CD4-positive, CD25-positive, alpha-beta regulatory T cell (primary cell): ENCODE measurements around the gene TRIM8. TPM values are rescaled to one million over a fixed set of nuclear protein-coding genes. Genes with fewer than 3 reads are reported as not detected.

Source experiments
- ATAC-seq, 2 donors: fragments of 150-1000 bp; cut with Tn5 transposase; one replicate each; pipeline ENCODE4 v1.10.0; 2021; ENCODE audit warnings: low read depth in 2 of 2, moderate number of reproducible peaks in 2 of 2, moderate library complexity in 1 of 2
- DNase-seq, 3 donors: peaks; one replicate each; pipeline versions ENCODE4 v3.0.0 to v3.0.0-alpha.2; 2012 to 2022; ENCODE audit warnings: mixed read lengths in 1 of 3
- H3K27ac ChIP-seq: one replicate; pipeline ENCODE4 v1.7.0; 2013; ENCODE audit warnings: mild to moderate bottlenecking, low read length; ENCODE audit not compliant: insufficient read depth, poor library complexity, severe bottlenecking
- H3K27me3 ChIP-seq: one replicate; pipeline ENCODE4 v1.7.0; 2013; ENCODE audit warnings: low read length; ENCODE audit not compliant: control insufficient read depth, insufficient read depth
- H3K36me3 ChIP-seq: one replicate; pipeline ENCODE4 v1.7.0; 2013; ENCODE audit warnings: mild to moderate bottlenecking, low read length, moderate library complexity; ENCODE audit not compliant: control insufficient read depth, insufficient read depth
- H3K4me1 ChIP-seq: 2 replicates; pipeline ENCODE4 v1.7.0; 2013; ENCODE audit warnings: mild to moderate bottlenecking, low read length; ENCODE audit not compliant: insufficient read depth, control insufficient read depth, poor library complexity, severe bottlenecking
- H3K4me3 ChIP-seq: one replicate; pipeline ENCODE4 v1.7.0; 2013; ENCODE audit warnings: low read depth, mild to moderate bottlenecking, low read length, moderate library complexity
- H3K9me3 ChIP-seq, 2 experiments: 1 replicate in 1 of 2; 2 replicates in 1 of 2; pipeline ENCODE4 v1.7.0; 2013; ENCODE audit warnings: low read length in 2 of 2, mild to moderate bottlenecking in 1 of 2, moderate library complexity in 1 of 2; ENCODE audit not compliant: control insufficient read depth in 2 of 2
- H3K27ac Mint-ChIP-seq, 3 donors: one replicate each; pipeline ENCODE4 v1.8.0; 2020 to 2022; ENCODE audit warnings: mild to moderate bottlenecking in 3 of 3, mixed read lengths in 3 of 3, moderate library complexity in 2 of 3
- H3K27me3 Mint-ChIP-seq: one replicate; pipeline ENCODE4 v1.8.0; 2022; ENCODE audit warnings: mild to moderate bottlenecking, mixed read lengths
- H3K36me3 Mint-ChIP-seq: one replicate; pipeline ENCODE4 v1.8.0; 2020; ENCODE audit warnings: mixed read lengths
- H3K4me1 Mint-ChIP-seq, 4 donors: one replicate each; pipeline ENCODE4 v1.8.0; 2020 to 2022; ENCODE audit warnings: mixed read lengths in 4 of 4, mild to moderate bottlenecking in 1 of 4
- H3K4me3 Mint-ChIP-seq, 4 donors: one replicate each; pipeline ENCODE4 v1.8.0; 2020 to 2022; ENCODE audit warnings: mild to moderate bottlenecking in 4 of 4, mixed read lengths in 4 of 4, moderate library complexity in 3 of 4
- H3K9me3 Mint-ChIP-seq, 7 donors: one replicate each; pipeline ENCODE4 v1.8.0; 2020 to 2022; ENCODE audit warnings: mixed read lengths in 7 of 7, mild to moderate bottlenecking in 3 of 7, moderate library complexity in 2 of 7
- polyA plus RNA-seq, 4 donors: library from polyadenylated mRNA; unstranded; fragments of 300-500 nt; fragmentation: Illumina TruSeq; gene quantifications; one replicate each; pipeline ENCODE4 v1.2.3, GENCODE V29; 2021
- total RNA-seq: library from RNA; stranded (reverse); gene quantifications from one replicate; pipeline ENCODE4 v1.2.3, GENCODE V29; 2022

TRIM8 gene
- total and polyA plus RNA-seq, 5 donors from 2014 or later: 30.2 to 73.4 (median 36.8) TPM

DNA sequence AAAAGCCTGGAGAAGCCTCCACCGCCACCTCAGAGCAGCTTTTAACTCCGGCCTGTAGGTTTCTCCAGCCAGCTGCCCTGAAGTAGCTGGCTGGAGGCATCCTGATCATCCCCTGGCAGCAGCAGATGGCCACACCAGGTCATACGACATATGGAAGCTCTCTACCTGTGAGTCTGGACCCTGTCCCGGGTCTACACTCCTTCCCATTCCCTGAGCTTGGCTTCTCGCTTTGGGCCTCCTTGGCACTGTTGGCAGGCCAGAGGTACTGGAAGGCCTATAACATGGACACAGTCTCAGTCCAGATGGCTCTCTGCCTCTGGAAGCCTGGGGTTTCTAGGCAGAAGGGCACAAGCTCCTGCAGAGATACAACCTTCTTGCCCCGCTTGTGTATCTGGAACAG is 43.5 kb upstream of the TRIM8 start:
- DNase-seq: no peak
- Mint-ChIP-seq H3K36me3 (peaks cover 39% of the 10 kb centered on the region), H3K4me1 (peaks cover 0 to 2% (median 0%) of the 10 kb centered on the region in 4 donors), H3K27me3 (no peaks in the 10 kb centered on the region), H3K27ac (no peak overlapping the region), H3K4me3 (no peak overlapping the region), H3K9me3 (no peaks in the 10 kb centered on the region)
- H3K27me3 ChIP-seq: no peaks in the 10 kb centered on the region
- no peaks in the 10 kb centered on the region for H3K4me1 ChIP-seq
- no peaks in the 10 kb centered on the region for H3K9me3 ChIP-seq
- H3K36me3 ChIP-seq: peaks cover 55% of the 10 kb centered on the region
- H3K4me3 ChIP-seq: no peak overlapping the region
- H3K27ac ChIP-seq: no peak overlapping the region
- no peak for ATAC-seq

DNA sequence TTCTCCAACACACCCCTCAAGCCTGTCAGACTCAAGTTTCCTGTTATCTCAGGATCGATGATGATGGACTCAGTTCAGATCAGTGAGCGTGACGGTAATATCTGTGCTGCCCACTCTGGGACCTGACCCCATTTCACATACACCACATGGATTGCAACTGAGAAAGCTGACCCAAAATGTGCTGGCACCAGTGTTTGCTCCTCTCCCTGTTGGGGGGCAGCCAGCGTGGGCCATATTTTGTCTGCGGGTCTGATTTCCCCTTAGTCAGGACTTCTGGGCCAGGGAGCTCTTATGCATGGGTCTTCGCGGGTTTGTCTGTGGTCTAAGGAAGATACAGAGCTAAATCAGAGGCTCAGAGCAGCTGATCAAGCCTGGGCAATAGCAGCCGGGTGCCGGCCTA is 42.6 kb upstream of the TRIM8 start:
- peaks cover 54% of the 10 kb centered on the region for H3K36me3 ChIP-seq
- H3K4me3 Mint-ChIP-seq: no peak overlapping the region
- no peak overlapping the region for H3K27ac ChIP-seq
- H3K4me1 ChIP-seq: no peaks in the 10 kb centered on the region
- H3K36me3 Mint-ChIP-seq: peaks cover 39% of the 10 kb centered on the region
- no peak for DNase-seq
- H3K9me3 Mint-ChIP-seq: no peaks in the 10 kb centered on the region
- no peak for ATAC-seq
- H3K4me1 Mint-ChIP-seq: peaks cover 0 to 2% (median 0%) of the 10 kb centered on the region in 4 donors
- no peak overlapping the region for H3K4me3 ChIP-seq
- H3K27me3 Mint-ChIP-seq: no peaks in the 10 kb centered on the region
- no peaks in the 10 kb centered on the region for H3K27me3 ChIP-seq
- H3K27ac Mint-ChIP-seq: no peak overlapping the region
- no peaks in the 10 kb centered on the region for H3K9me3 ChIP-seq

DNA sequence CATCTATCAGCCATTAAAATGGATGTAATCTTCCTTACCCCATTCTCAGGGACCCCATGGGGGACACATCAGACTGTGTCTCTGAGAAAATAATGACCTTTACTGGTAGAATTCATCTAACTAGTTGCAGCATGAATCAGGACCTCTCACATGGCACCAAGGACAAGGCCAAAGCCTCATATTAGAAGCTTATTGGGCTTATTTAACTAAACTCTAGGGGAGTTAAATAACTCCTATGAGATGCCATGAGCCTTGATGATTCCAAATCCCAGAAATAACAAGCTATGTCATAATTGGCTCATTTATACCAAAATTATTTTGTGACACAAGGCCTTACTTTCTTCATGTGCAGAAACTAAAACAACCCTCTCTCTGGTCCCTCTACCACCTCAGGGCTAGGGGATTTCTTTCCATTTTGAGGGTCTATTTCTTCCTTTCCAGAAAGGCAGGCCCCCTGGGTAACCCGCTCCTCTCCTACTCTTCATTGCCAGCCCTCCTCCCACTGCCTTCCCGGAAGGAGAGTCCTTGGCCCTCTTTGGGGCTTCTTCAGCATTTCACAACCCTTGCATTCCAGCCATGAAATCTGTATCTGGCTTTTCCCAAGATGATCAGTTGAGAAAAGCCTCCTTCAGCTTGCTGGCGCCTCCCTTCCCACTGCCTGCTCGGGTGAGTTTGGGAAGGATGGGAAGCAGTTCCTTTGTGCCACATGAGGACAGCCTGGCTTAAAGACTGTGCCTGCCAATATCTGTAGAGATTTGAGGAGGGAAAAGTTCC is 41.8 kb upstream of the TRIM8 start:
- no peak overlapping the region for H3K4me3 Mint-ChIP-seq
- Histone ChIP-seq H3K4me1 (no peaks in the 10 kb centered on the region), H3K4me3 (no peak overlapping the region), H3K27me3 (no peaks in the 10 kb centered on the region), H3K27ac (no peak overlapping the region), H3K9me3 (no peaks in the 10 kb centered on the region), H3K36me3 (peaks cover 51% of the 10 kb centered on the region)
- DNase-seq (no peak), ATAC-seq (no peak)
- H3K27me3 Mint-ChIP-seq: no peaks in the 10 kb centered on the region
- H3K4me1 Mint-ChIP-seq: peaks cover 0 to 2% (median 0%) of the 10 kb centered on the region in 4 donors
- peaks cover 36% of the 10 kb centered on the region for H3K36me3 Mint-ChIP-seq
- no peak overlapping the region for H3K27ac Mint-ChIP-seq
- no peaks in the 10 kb centered on the region for H3K9me3 Mint-ChIP-seq

DNA sequence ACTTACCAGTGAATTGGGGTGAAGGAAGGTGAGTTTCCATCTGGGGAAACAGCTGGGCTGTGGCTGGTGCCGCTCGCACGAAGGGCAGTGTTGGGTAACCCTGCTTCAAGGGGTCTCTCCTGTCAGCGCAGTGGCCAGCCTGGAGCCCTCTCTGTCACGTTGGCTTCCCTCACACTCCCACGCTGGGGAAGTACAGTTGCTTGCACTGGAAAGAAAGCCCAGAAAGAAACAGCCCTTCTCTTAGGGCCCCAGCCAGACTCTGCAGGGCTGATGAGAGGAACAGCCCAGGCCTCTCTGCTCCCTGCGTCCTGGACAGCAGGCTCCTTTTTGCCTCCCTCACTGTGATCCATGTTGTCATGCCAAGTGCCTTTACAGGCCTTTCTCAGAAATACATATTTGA is 40.3 kb upstream of the TRIM8 start:
- no peaks in the 10 kb centered on the region for H3K9me3 ChIP-seq
- ATAC-seq: no peak
- peaks cover 43% of the 10 kb centered on the region for H3K36me3 ChIP-seq
- no peak overlapping the region for H3K4me3 ChIP-seq
- H3K4me1 Mint-ChIP-seq: peaks cover under 1 to 2% (median 2%) of the 10 kb centered on the region in 4 donors
- H3K27me3 Mint-ChIP-seq: no peaks in the 10 kb centered on the region
- H3K27me3 ChIP-seq: no peaks in the 10 kb centered on the region
- H3K36me3 Mint-ChIP-seq: peaks cover 28% of the 10 kb centered on the region
- no peak for DNase-seq
- no peak overlapping the region for H3K27ac Mint-ChIP-seq
- H3K4me3 Mint-ChIP-seq: no peak overlapping the region
- no peak overlapping the region for H3K27ac ChIP-seq
- H3K9me3 Mint-ChIP-seq: no peaks in the 10 kb centered on the region
- H3K4me1 ChIP-seq: no peaks in the 10 kb centered on the region

DNA sequence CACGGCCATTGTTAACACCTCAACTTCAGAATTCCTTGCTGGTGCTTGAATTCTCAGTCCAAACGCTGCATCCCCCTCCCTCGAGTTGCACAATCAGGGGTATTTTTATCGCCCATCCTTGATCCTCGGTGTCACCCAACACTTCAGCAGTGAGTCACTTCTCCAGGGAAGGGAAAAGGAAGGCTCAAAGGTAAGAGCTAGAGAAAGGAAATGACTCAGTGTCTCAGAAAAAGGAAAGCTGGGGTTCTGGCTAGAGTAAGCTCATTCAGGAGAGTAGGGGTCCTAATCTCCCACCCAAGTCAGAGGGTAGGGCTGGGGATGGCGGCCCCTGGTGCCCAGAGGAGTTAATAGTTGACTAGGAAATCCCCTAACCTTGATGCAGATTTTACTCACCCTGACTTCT is 39.8 kb upstream of the TRIM8 start:
- peaks cover 30% of the 10 kb centered on the region for H3K36me3 Mint-ChIP-seq
- no peak overlapping the region for H3K27ac ChIP-seq

DNA sequence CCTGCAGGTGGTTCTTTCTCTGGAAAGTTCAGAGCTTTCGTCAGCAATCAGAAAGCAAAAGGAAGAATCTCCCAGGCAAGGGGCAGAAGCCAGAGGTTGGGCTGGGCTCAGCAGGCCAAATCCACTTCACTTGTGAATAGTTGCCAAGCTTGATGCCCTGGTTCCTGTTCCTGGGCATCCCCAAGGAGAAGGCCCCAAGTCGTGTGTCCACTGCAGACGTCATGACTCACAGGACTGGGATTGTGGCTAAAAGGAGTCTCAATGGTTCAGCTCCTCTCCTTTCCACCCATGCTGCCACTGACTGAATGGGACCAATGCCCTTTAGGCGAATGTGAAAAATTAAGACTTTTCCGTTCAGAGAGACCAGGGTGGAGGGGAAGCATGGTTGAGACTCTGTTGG is 38.6 kb upstream of the TRIM8 start:
- Mint-ChIP-seq H3K27ac (no peak overlapping the region), H3K27me3 (no peaks in the 10 kb centered on the region), H3K4me3 (no peak overlapping the region), H3K36me3 (peaks cover 28% of the 10 kb centered on the region), H3K9me3 (no peaks in the 10 kb centered on the region), H3K4me1 (peaks cover 12 to 15% (median 13%) of the 10 kb centered on the region in 4 donors)
- Histone ChIP-seq H3K9me3 (no peaks in the 10 kb centered on the region), H3K27ac (no peak overlapping the region), H3K4me3 (no peak overlapping the region), H3K36me3 (peaks cover 30% of the 10 kb centered on the region), H3K27me3 (no peaks in the 10 kb centered on the region), H3K4me1 (peaks cover 4% of the 10 kb centered on the region)
- DNase-seq (no peak), ATAC-seq (no peak)

More for the DNA sequence above, 39.8 kb upstream of the TRIM8 start:
- Histone ChIP-seq H3K9me3 (no peaks in the 10 kb centered on the region), H3K4me1 (no peaks in the 10 kb centered on the region), H3K4me3 (no peak overlapping the region), H3K36me3 (peaks cover 38% of the 10 kb centered on the region), H3K27me3 (no peaks in the 10 kb centered on the region)
- Mint-ChIP-seq H3K9me3 (no peaks in the 10 kb centered on the region), H3K4me1 (peaks cover 5 to 7% (median 6%) of the 10 kb centered on the region in 4 donors), H3K4me3 (peak overlapping the region in 1 of 4 donors; percentile 51), H3K27me3 (no peaks in the 10 kb centered on the region), H3K27ac (no peak overlapping the region)
- DNase-seq (no peak), ATAC-seq (no peak)

DNA sequence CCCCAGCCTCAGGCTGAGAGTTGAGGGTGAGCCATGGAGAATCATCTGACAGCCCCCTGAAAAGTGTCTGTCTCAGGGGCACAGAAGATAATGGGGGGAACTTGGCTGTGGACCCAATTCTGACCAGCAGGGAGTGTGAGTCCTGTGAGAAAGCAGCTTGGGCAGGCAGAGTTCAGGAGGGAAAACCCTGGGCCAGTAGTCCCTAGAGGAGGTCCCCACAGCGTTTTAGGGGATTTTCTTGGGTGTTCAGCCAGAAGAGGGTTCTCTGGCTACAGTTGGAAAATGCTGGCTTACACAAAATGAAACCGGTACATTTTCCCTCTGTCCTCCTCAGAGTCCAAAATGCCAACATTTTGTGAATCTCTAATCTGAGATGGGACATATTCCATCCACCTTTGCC is 35.8 kb upstream of the TRIM8 start:
- Mint-ChIP-seq H3K4me1 (peaks cover 29 to 43% (median 34%) of the 10 kb centered on the region in 4 donors), H3K36me3 (peaks cover 15% of the 10 kb centered on the region), H3K27me3 (no peaks in the 10 kb centered on the region), H3K27ac (peak overlapping the region in 2 of 3 donors; percentile 3 to 20), H3K9me3 (no peaks in the 10 kb centered on the region), H3K4me3 (no peak overlapping the region)
- H3K9me3 ChIP-seq: no peaks in the 10 kb centered on the region
- ATAC-seq (no peak), DNase-seq (no peak)
- H3K4me1 ChIP-seq: peaks cover 31% of the 10 kb centered on the region
- H3K27me3 ChIP-seq: no peaks in the 10 kb centered on the region
- no peak overlapping the region for H3K4me3 ChIP-seq
- H3K27ac ChIP-seq: no peak overlapping the region
- peaks cover 7% of the 10 kb centered on the region for H3K36me3 ChIP-seq

DNA sequence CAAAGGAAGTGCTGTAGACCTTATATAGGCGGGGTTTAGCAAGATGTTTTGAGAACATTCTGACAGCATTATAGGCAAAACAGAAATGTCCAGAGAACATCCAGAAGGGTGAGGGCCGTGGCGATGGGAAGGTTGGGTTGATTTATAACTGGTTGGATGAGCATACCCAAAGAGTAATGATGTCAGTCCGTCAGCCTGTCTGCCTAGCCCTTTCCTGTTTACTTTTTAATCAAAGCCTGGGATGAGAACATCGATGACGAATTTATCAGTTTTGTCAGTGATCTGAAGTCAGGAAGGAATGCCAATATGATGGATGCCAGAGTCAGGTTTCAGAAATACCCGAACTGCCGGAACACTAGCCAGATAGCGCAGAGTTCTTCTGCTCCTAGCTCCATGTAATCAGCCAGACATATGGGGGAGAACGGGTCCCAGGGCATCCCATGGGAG is 33.8 kb upstream of the TRIM8 start:
- ATAC-seq (no peak), DNase-seq (peak in 1 of 3 donors; percentile 37)
- no peaks in the 10 kb centered on the region for H3K9me3 Mint-ChIP-seq
- no peaks in the 10 kb centered on the region for H3K36me3 ChIP-seq
- peak overlapping the region; percentile 81 for H3K27ac ChIP-seq
- no peaks in the 10 kb centered on the region for H3K27me3 ChIP-seq
- peaks cover 27 to 50% (median 34%) of the 10 kb centered on the region in 4 donors for H3K4me1 Mint-ChIP-seq
- peak overlapping the region; percentile 96 to 99 (median 98) for H3K27ac Mint-ChIP-seq
- no peak overlapping the region for H3K4me3 ChIP-seq
- H3K4me1 ChIP-seq: peaks cover 37% of the 10 kb centered on the region
- no peaks in the 10 kb centered on the region for H3K27me3 Mint-ChIP-seq
- peak overlapping the region in 3 of 4 donors; percentile 45 to 73 (median 66) for H3K4me3 Mint-ChIP-seq
- H3K9me3 ChIP-seq: no peaks in the 10 kb centered on the region
- H3K36me3 Mint-ChIP-seq: peaks cover 7% of the 10 kb centered on the region
